Measurements from ENCODE around the gene PTS.

DNA sequence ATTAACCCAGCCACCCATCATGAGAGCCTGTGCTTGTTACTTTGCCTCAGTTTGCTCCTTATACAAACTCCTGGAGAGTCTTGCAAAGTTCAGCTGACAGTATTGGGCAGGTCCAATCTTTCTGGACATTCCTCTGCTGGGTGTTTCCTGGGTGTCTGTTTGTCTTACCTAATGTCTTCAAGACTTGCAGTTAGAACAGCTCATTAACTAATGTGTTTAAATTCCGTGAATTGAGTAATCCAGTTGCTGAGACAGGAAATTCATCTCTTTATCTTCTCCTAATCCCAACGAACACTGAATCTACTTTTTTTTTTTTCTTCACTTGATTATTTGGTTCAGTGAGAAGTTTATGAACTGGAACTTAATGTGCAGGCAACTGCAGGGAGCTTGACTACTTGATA lies 30.3 kb upstream of the PTS start:
- TF ChIP-seq CTCF (IDR thresholded peaks at IDR 0.05), result no peak
- no peak for TF ChIP-seq EZH2phosphoT487 (IDR thresholded peaks at IDR 0.05)
- TF ChIP-seq EZH2 (IDR thresholded peaks at IDR 0.05), result no peak

Measured in neural progenitor cell (in vitro differentiated cells).